ENCODE results near the gene PARP1.
"Not testable (repeated sequence)": the region's sequence is repeated elsewhere in the genome, so short reads cannot be mapped to it uniquely, and the experiment has no call there.

PARP1 gene

GRCh38 chr1:226344441-226345259 is 63.2 kb downstream of the PARP1 start:
- DNase-seq = no peak

GRCh38 chr1:226342656-226343055 is 65.2 kb downstream of the PARP1 start:
- no peak for DNase-seq

GRCh38 chr1:226340111-226340510 is 67.8 kb downstream of the PARP1 start:
- DNase-seq = not testable (repeated sequence)

- no peak for DNase-seq
Observed at GRCh38 chr1:226337276-226337875, 70.5 kb downstream of the PARP1 start.

- no peak for DNase-seq
Observed at GRCh38 chr1:226335661-226336060, 72.2 kb downstream of the PARP1 start.

GRCh38 chr1:226332947-226333346 is 74.9 kb downstream of the PARP1 start:
- DNase-seq = peak; percentile 3

GRCh38 chr1:226329237-226329636 is 78.7 kb downstream of the PARP1 start:
- DNase-seq = no peak

GRCh38 chr1:226327761-226328162 is 80.1 kb downstream of the PARP1 start:
- DNase-seq = peak; percentile 1

- no peak for DNase-seq
Observed at GRCh38 chr1:226325178-226325577, 82.7 kb downstream of the PARP1 start.

GRCh38 chr1:226324479-226324878 is 83.4 kb downstream of the PARP1 start:
- no peak for DNase-seq

- DNase-seq = no peak
Observed at GRCh38 chr1:226322986-226323385, 84.9 kb downstream of the PARP1 start.

- DNase-seq = no peak
Observed at GRCh38 chr1:226320930-226321329, 87.0 kb downstream of the PARP1 start.

- DNase-seq = no peak
Observed at GRCh38 chr1:226318471-226318870, 89.4 kb downstream of the PARP1 start.

- no peak for DNase-seq
Observed at GRCh38 chr1:226314055-226314454, 93.8 kb downstream of the PARP1 start.

- no peak for DNase-seq
Observed at GRCh38 chr1:226312065-226312464, 95.8 kb downstream of the PARP1 start.

- no peak for DNase-seq
Observed at GRCh38 chr1:226311376-226311775, 96.5 kb downstream of the PARP1 start.

Measured in GF-D8 (cell line).